H9 (cell line): Measurements from ENCODE around the gene KDM2B. TPM values are rescaled to one million over a fixed set of nuclear protein-coding genes. Genes with fewer than 3 reads are reported as not detected.

ENCODE experiments used
- DNase-seq: peaks from one replicate; pipeline ENCODE4 v3.0.0-alpha.2; 2017
- H2AFZ ChIP-seq: one replicate; pipeline ENCODE4 v1.6.1; 2013; ENCODE audit warnings: mild to moderate bottlenecking, low read length, control low read depth, moderate library complexity
- H2AK5ac ChIP-seq: 2 replicates; pipeline ENCODE4 v1.6.1; 2013; ENCODE audit warnings: low read length, control low read depth, mixed read lengths; ENCODE audit not compliant: insufficient read length
- H2BK120ac ChIP-seq: one replicate; pipeline ENCODE4 v1.6.1; 2013; ENCODE audit warnings: low read depth, mild to moderate bottlenecking, low read length, control low read depth, inconsistent platforms; ENCODE audit not compliant: poor library complexity, severe bottlenecking
- H2BK12ac ChIP-seq: 2 replicates; pipeline ENCODE4 v1.6.1; 2013; ENCODE audit warnings: low read length, control low read depth, mixed read lengths, low read depth; ENCODE audit not compliant: insufficient read length
- H2BK15ac ChIP-seq: 2 replicates; pipeline ENCODE4 v1.6.1; 2013; ENCODE audit warnings: low read depth, low read length, control low read depth
- H2BK20ac ChIP-seq: one replicate; pipeline ENCODE4 v1.6.1; 2013; ENCODE audit warnings: low read depth, mild to moderate bottlenecking, low read length, control low read depth, inconsistent platforms; ENCODE audit not compliant: poor library complexity, severe bottlenecking
- H2BK5ac ChIP-seq: 2 replicates; pipeline ENCODE4 v1.6.1; 2013; ENCODE audit warnings: low read length, control low read depth, mixed read lengths; ENCODE audit not compliant: insufficient read length
- H3K14ac ChIP-seq: 2 replicates; pipeline ENCODE4 v1.6.1; 2013; ENCODE audit warnings: low read length, control low read depth; ENCODE audit not compliant: insufficient read depth
- H3K18ac ChIP-seq: 2 replicates; pipeline ENCODE4 v1.6.1; 2013; ENCODE audit warnings: low read depth, mild to moderate bottlenecking, mixed read lengths, low read length, control low read depth; ENCODE audit not compliant: insufficient read length
- H3K23ac ChIP-seq: 2 replicates; pipeline ENCODE4 v1.6.1; 2013; ENCODE audit warnings: low read length, control low read depth, mixed read lengths, low read depth; ENCODE audit not compliant: insufficient read length
- H3K23me2 ChIP-seq: 2 replicates; pipeline ENCODE4 v1.6.1; 2013; ENCODE audit warnings: low read depth, mild to moderate bottlenecking, mixed read lengths, low read length, control low read depth; ENCODE audit not compliant: insufficient read length, poor library complexity, severe bottlenecking
- H3K27ac ChIP-seq: 2 replicates; pipeline ENCODE4 v1.5.1; 2013; ENCODE audit warnings: low read length, control low read depth, mixed read lengths, low read depth; ENCODE audit not compliant: insufficient read length
- H3K27me3 ChIP-seq: 2 replicates; pipeline ENCODE4 v1.6.1; 2013; ENCODE audit warnings: low read length, control low read depth, inconsistent platforms; ENCODE audit not compliant: insufficient read depth
- H3K4ac ChIP-seq: 2 replicates; pipeline ENCODE4 v1.6.1; 2013; ENCODE audit warnings: low read depth, mild to moderate bottlenecking, control low read depth, inconsistent platforms, low read length, moderate library complexity
- H3K4me1 ChIP-seq: 2 replicates; pipeline ENCODE4 v1.6.1; 2013; ENCODE audit warnings: low read length, control low read depth, inconsistent platforms; ENCODE audit not compliant: insufficient read depth
- H3K4me2 ChIP-seq: 2 replicates; pipeline ENCODE4 v1.6.1; 2013; ENCODE audit warnings: low read length, control low read depth, mixed read lengths; ENCODE audit not compliant: insufficient read length, insufficient read depth
- H3K56ac ChIP-seq: 2 replicates; pipeline ENCODE4 v1.6.1; 2013; ENCODE audit warnings: low read depth, mild to moderate bottlenecking, mixed read lengths, low read length, control low read depth; ENCODE audit not compliant: insufficient read length
- H3K79me1 ChIP-seq: 2 replicates; pipeline ENCODE4 v1.6.1; 2013; ENCODE audit warnings: low read depth, mild to moderate bottlenecking, moderate library complexity, low read length, control low read depth, inconsistent platforms; ENCODE audit not compliant: insufficient read depth, poor library complexity, severe bottlenecking
- H3K79me2 ChIP-seq: 2 replicates; pipeline ENCODE4 v1.6.1; 2013; ENCODE audit warnings: low read length, control low read depth, inconsistent platforms; ENCODE audit not compliant: insufficient read depth
- H3K9ac ChIP-seq: 2 replicates; pipeline ENCODE4 v1.6.1; 2013; ENCODE audit warnings: low read length, control low read depth, mixed read lengths; ENCODE audit not compliant: insufficient read length; ENCODE audit errors: extremely low read depth
- H3K9me3 ChIP-seq: one replicate; pipeline ENCODE4 v1.6.1; 2013; ENCODE audit warnings: low read depth, low read length, inconsistent platforms; ENCODE audit not compliant: control insufficient read depth
- H3T11ph ChIP-seq: one replicate; pipeline ENCODE4 v1.6.1; 2013; ENCODE audit warnings: mild to moderate bottlenecking, low read length, control low read depth, inconsistent platforms
- H4K20me1 ChIP-seq: one replicate; pipeline ENCODE4 v1.6.1; 2013; ENCODE audit not compliant: control insufficient read depth, insufficient read length, insufficient read depth
- H4K5ac ChIP-seq: 2 replicates; pipeline ENCODE4 v1.6.1; 2013; ENCODE audit warnings: low read depth, mild to moderate bottlenecking, mixed read lengths, low read length, control low read depth; ENCODE audit not compliant: insufficient read length
- H4K8ac ChIP-seq: replicated peaks from 2 replicates; pipeline ENCODE4 v1.6.1; 2013; ENCODE audit warnings: low read length, control low read depth, mixed read lengths, low read depth; ENCODE audit not compliant: insufficient read length
- H4K91ac ChIP-seq: 2 replicates; pipeline ENCODE4 v1.6.1; 2013; ENCODE audit warnings: low read depth, mild to moderate bottlenecking, moderate library complexity, mixed read lengths, low read length, control low read depth; ENCODE audit not compliant: insufficient read length
- H3K27ac Mint-ChIP-seq, 3 experiments: 2 replicates in 2 of 3; 3 replicates in 1 of 3; pipeline ENCODE4 v1.8.0; 2020 to 2021; ENCODE audit warnings: mixed read lengths in 3 of 3, mild to moderate bottlenecking in 1 of 3, moderate library complexity in 1 of 3
- H3K27me3 Mint-ChIP-seq: 2 replicates; pipeline ENCODE4 v1.8.0; 2021; ENCODE audit warnings: low read depth, mild to moderate bottlenecking, moderate library complexity, mixed read lengths
- H3K36me3 Mint-ChIP-seq, 3 experiments: 2 replicates in 2 of 3; 3 replicates in 1 of 3; pipeline ENCODE4 v1.8.0; 2020 to 2021; ENCODE audit warnings: low read depth in 3 of 3, mixed read lengths in 3 of 3; ENCODE audit not compliant: insufficient read depth in 1 of 3
- H3K4me1 Mint-ChIP-seq, 2 experiments: 2 replicates each; pipeline ENCODE4 v1.8.0; 2020; ENCODE audit warnings: mixed read lengths in 2 of 2
- H3K4me3 Mint-ChIP-seq, 2 experiments: 2 replicates in 1 of 2; 3 replicates in 1 of 2; pipeline ENCODE4 v1.8.0; 2020 to 2021; ENCODE audit warnings: mild to moderate bottlenecking in 2 of 2, mixed read lengths in 2 of 2, moderate library complexity in 1 of 2
- H3K9me3 Mint-ChIP-seq, 2 experiments: 2 replicates in 1 of 2; 3 replicates in 1 of 2; pipeline ENCODE4 v1.8.0; 2020; ENCODE audit warnings: mild to moderate bottlenecking in 2 of 2, mixed read lengths in 2 of 2, moderate library complexity in 1 of 2
- CTCF ChIP-seq: fragments of 200-600 bp; sonication (generic); conservative IDR thresholded peaks from 3 replicates; pipeline ENCODE4 v1.8.0; 2021; ENCODE audit warnings: antibody characterized with exemption, mild to moderate bottlenecking
- WGBS: extraction: QIAGEN DNeasy Blood & Tissue Kit; methylation state at CpG from one replicate; pipeline ENCODE4 v1.1.7; 2013; ENCODE audit warnings: missing lambda C conversion rate, low lambda C conversion rate, mixed read lengths; ENCODE audit not compliant: insufficient read length; ENCODE audit errors: extremely low coverage; 5-methylcytosine and 5-hydroxymethylcytosine counted together
- total RNA-seq: library from RNA; stranded (reverse); gene quantifications from 2 replicates; pipeline ENCODE4 v1.2.1, GENCODE V29; 2021

Gene KDM2B
- total RNA-seq, 1 experiment from 2014 or later: 143 TPM

DNA sequence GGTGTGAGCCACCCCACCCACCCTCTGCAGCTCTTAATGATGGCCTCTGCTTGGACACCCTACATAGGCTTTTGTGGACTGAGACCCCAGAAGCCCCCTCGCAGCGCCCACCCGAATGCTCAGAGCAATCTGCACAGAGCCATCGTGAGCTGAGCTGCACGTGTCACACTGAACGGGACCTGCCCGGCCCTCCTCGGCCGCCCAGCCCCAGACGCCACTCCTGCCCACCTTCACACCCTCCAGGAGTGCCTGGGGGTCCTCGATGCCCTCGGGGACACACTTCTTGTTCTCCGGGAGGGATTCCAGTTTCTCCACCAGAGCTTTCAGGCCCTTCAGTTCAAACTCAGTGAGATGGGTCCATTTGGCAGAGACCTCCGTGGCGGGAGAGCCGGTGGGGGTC, 71.5 kb downstream of the KDM2B start:
- no peaks in the 10 kb centered on the region for H3K9me3 ChIP-seq
- no peak overlapping the region for H4K8ac ChIP-seq
- no peaks in the 10 kb centered on the region for H3K79me1 ChIP-seq
- no peak overlapping the region for H4K5ac ChIP-seq
- H3K36me3 Mint-ChIP-seq: peaks cover 31 to 81% (median 68%) of the 10 kb centered on the region in 3 experiments
- no peak overlapping the region for H2BK120ac ChIP-seq
- no peak overlapping the region for H4K91ac ChIP-seq
- H3K14ac ChIP-seq: no peak overlapping the region
- H3K56ac ChIP-seq: no peak overlapping the region
- H3K9me3 Mint-ChIP-seq: no peaks in the 10 kb centered on the region
- no peak for TF ChIP-seq CTCF
- no peak overlapping the region; a peak in 1 of 7 replicates for H3K27ac Mint-ChIP-seq
- no peaks in the 10 kb centered on the region for H3K79me2 ChIP-seq
- H2AFZ ChIP-seq: no peak overlapping the region
- H2BK5ac ChIP-seq: no peak overlapping the region
- WGBS: no CpG with 5 or more reads among the region's 16 CpGs
- no peaks in the 10 kb centered on the region for H3K27me3 ChIP-seq
- no peak overlapping the region for H3K27ac ChIP-seq
- H3K18ac ChIP-seq: no peak overlapping the region
- H3K4me1 ChIP-seq: no peaks in the 10 kb centered on the region
- peaks cover 4 to 5% of the 10 kb centered on the region in 2 experiments; a peak in 3 of 4 replicates for H3K4me1 Mint-ChIP-seq
- no peak overlapping the region for H2AK5ac ChIP-seq
- no peak overlapping the region for H2BK20ac ChIP-seq
- no peak overlapping the region for H2BK12ac ChIP-seq
- H3K23ac ChIP-seq: no peak overlapping the region
- no peaks in the 10 kb centered on the region for H3K23me2 ChIP-seq
- H3K27me3 Mint-ChIP-seq: no peaks in the 10 kb centered on the region
- no peak overlapping the region for H3K4me3 Mint-ChIP-seq
- no peak overlapping the region for H3K4ac ChIP-seq
- H4K20me1 ChIP-seq: peaks cover under 1% of the 10 kb centered on the region
- H3K4me2 ChIP-seq: no peak overlapping the region
- no peak overlapping the region for H2BK15ac ChIP-seq
- H3T11ph ChIP-seq: no peak overlapping the region
- H3K9ac ChIP-seq: no peak overlapping the region
- no peak for DNase-seq
